Sigmoid colon (tissue), 7 donors: ENCODE measurements around the gene RPA3. TPM values are rescaled to one million over a fixed set of nuclear protein-coding genes. Genes with fewer than 3 reads are reported as not detected.

ENCODE experiments used
- DNase-seq: peaks from one replicate; pipeline ENCODE4 v3.0.0-alpha.2; 2019
- H3K27ac ChIP-seq, 4 donors: fragments of 200-600 bp; sonication (generic); one replicate each; pipeline ENCODE4 v1.5.1; 2016 to 2019; ENCODE audit warnings: mild to moderate bottlenecking in 1 of 4
- H3K27me3 ChIP-seq, 3 donors: fragments of 200-600 bp; sonication (generic); one replicate each; pipeline ENCODE4 v1.5.1; 2019; ENCODE audit warnings: mild to moderate bottlenecking in 1 of 3
- H3K36me3 ChIP-seq, 4 donors: fragments of 200-600 bp; sonication (generic); one replicate each; pipeline ENCODE4 v1.5.1; 2016 to 2019
- H3K4me1 ChIP-seq, 4 donors: fragments of 200-600 bp; sonication (generic); one replicate each; pipeline ENCODE4 v1.5.1; 2017 to 2019
- H3K4me3 ChIP-seq, 4 donors: fragments of 200-600 bp; sonication (generic); one replicate each; pipeline ENCODE4 v1.5.1; 2017 to 2019; ENCODE audit warnings: mild to moderate bottlenecking in 2 of 4, moderate library complexity in 1 of 4
- H3K9me3 ChIP-seq, 4 donors: fragments of 200-600 bp in 3 of 4; sonication (generic) in 3 of 4; one replicate each; pipeline versions ENCODE4 v1.5.1 to v1.6.1; 2013 to 2019
- EP300 ChIP-seq, 4 donors: sonication (generic); formaldehyde crosslinking; IDR thresholded peaks; one replicate each; pipeline ENCODE4 v1.6.1; 2017; ENCODE audit warnings: antibody characterized with exemption in 4 of 4
- POLR2A ChIP-seq, 2 donors: fragments of 450-650 bp; IDR thresholded peaks; one replicate each; pipeline ENCODE4 v1.6.1; 2016; ENCODE audit warnings: antibody characterized with exemption in 2 of 2, mild to moderate bottlenecking in 2 of 2, moderate library complexity in 2 of 2
- POLR2AphosphoS5 ChIP-seq, 4 donors: sonication (generic); formaldehyde crosslinking; IDR thresholded peaks; one replicate each; pipeline ENCODE4 v1.6.1; 2017; ENCODE audit warnings: antibody characterized with exemption in 4 of 4
- WGBS, 2 donors: extraction: QIAGEN DNeasy Blood & Tissue Kit; methylation state at CpG; one replicate each; pipeline ENCODE4 v1.1.7; 2013; 5-methylcytosine and 5-hydroxymethylcytosine counted together
- intact Hi-C: fragments of 100-400 bp; cut with DNase I; formaldehyde crosslinking; loops from one replicate; pipeline ENCODE4 v1.15.1; 2023
- polyA plus RNA-seq, 3 donors: library from polyadenylated mRNA; stranded (reverse); fragments of 200-250 nt; gene quantifications; one replicate each; pipeline ENCODE4 v1.2.3, GENCODE V29; 2013
- total RNA-seq, 4 donors: library from RNA; depleted of rRNA; stranded (reverse); fragments of >200 nt; gene quantifications; one replicate each; pipeline ENCODE4 v1.1.0, GENCODE V29; 2016
- TF ChIP-seq, protein P1 (sequence below), 4 experiments: fragments of 450-650 bp in 3 of 4; fragments of 200-600 bp in 1 of 4; IDR thresholded peaks; one replicate each; pipeline ENCODE4 v1.5.1; 2016 to 2019; ENCODE audit warnings: antibody characterized with exemption in 4 of 4, mild to moderate bottlenecking in 3 of 4, moderate library complexity in 2 of 4
- donor health status: healthy with polysubstance abuse.
- donor health status: Bipolar disorder and iron deficiency.
- donor health status: healthy.

RPA3 gene
- total and polyA plus RNA-seq, 7 donors, result 15.8 to 66.8 (median 30.3) TPM

DNA sequence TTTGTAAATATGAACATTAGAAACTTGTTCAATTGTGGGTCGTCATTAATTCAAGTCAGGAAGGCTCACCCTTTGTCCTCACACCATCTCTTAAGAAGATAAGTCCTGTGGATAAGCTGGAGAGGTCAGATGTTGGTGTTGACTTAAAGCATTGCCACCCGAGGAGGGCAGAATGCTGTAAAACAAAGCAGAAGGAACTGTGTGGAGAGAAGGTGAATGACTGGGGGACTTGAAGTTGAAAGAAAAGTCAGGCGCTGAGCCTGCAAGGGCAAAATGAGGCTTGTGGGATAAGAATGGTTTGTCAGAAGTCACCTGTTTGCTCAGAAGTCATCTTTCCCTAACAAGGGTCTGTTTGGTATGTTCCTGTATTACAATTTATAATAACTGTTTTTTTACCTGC lies 9.1 kb downstream of the RPA3 start:
- H3K36me3 ChIP-seq, result no peaks in the 10 kb centered on the region
- TF ChIP-seq POLR2A (IDR thresholded peaks at IDR 0.05) (no peak), EP300 (IDR thresholded peaks at IDR 0.05) (no peak), POLR2AphosphoS5 (IDR thresholded peaks at IDR 0.05) (no peak)
- TF ChIP-seq, protein P1, sequence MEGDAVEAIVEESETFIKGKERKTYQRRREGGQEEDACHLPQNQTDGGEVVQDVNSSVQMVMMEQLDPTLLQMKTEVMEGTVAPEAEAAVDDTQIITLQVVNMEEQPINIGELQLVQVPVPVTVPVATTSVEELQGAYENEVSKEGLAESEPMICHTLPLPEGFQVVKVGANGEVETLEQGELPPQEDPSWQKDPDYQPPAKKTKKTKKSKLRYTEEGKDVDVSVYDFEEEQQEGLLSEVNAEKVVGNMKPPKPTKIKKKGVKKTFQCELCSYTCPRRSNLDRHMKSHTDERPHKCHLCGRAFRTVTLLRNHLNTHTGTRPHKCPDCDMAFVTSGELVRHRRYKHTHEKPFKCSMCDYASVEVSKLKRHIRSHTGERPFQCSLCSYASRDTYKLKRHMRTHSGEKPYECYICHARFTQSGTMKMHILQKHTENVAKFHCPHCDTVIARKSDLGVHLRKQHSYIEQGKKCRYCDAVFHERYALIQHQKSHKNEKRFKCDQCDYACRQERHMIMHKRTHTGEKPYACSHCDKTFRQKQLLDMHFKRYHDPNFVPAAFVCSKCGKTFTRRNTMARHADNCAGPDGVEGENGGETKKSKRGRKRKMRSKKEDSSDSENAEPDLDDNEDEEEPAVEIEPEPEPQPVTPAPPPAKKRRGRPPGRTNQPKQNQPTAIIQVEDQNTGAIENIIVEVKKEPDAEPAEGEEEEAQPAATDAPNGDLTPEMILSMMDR (IDR thresholded peaks at IDR 0.05), result no peak
- H3K9me3 ChIP-seq, result no peaks in the 10 kb centered on the region
- peaks cover 0 to 39% (median 22%) of the 10 kb centered on the region in 4 donors for H3K4me1 ChIP-seq
- no peak overlapping the region for H3K4me3 ChIP-seq
- WGBS, 2 donors, result 59 to 74% methylated on average over 3 of the region's 3 CpGs
- DNase-seq, result no peak
- intact Hi-C loops, result no loop called here
- no peaks in the 10 kb centered on the region for H3K27me3 ChIP-seq
- no peak overlapping the region for H3K27ac ChIP-seq

DNA sequence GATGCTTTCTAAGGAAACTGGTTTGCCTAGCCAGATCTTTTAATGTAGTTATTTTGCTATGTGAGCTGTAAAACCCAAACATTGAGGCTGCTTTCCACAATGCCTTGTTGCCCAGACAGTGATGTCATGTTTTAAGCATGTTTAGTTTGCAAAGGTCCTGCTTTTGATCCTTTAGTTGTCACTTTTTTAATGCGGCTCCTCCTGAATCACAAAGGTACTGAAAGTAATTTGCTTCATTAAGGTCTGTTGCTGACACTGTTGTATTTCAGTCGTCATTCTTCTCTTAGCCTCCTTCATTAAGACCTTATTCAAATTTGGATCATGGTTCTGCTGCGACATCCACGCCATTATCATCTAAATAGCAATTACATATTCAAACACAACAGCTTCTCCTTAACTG lies 10.6 kb downstream of the RPA3 start:
- H3K9me3 ChIP-seq, result no peaks in the 10 kb centered on the region
- no peak for DNase-seq
- H3K36me3 ChIP-seq, result no peaks in the 10 kb centered on the region
- peak overlapping the region in 1 of 4 donors; percentile 29 for H3K27ac ChIP-seq
- TF ChIP-seq, protein P1 (IDR thresholded peaks at IDR 0.05), result no peak
- TF ChIP-seq POLR2A (IDR thresholded peaks at IDR 0.05) (no peak), EP300 (IDR thresholded peaks at IDR 0.05) (no peak), POLR2AphosphoS5 (IDR thresholded peaks at IDR 0.05) (no peak)
- H3K4me1 ChIP-seq, result peaks cover 0 to 39% (median 22%) of the 10 kb centered on the region in 4 donors
- intact Hi-C loops, result no loop called here
- 87 to 90% methylated on average over 4 of the region's 4 CpGs for WGBS, 2 donors
- no peak overlapping the region for H3K4me3 ChIP-seq
- H3K27me3 ChIP-seq, result no peaks in the 10 kb centered on the region

DNA sequence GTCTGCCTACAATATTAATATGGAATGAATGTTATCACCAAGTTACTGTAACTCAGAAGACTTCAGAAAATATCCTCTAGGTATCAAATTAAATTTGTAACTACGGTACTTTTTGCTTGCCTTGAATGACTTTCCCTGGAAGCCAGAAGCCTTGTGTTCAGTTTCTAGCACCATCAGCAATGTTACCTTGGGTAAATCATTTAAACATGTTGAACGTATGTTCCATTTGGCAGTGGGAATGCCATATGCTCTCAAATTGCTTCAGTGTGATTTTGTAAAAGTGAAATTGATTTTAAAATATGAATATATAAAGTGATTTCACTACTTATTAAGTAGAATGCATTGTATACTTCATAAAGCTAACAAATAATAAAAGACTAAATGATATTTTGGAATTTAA lies 11.2 kb downstream of the RPA3 start:
- no peak for DNase-seq
- Histone ChIP-seq H3K4me1 (peaks cover 0 to 39% (median 22%) of the 10 kb centered on the region in 4 donors), H3K4me3 (no peak overlapping the region), H3K27me3 (no peaks in the 10 kb centered on the region), H3K36me3 (no peaks in the 10 kb centered on the region), H3K9me3 (no peaks in the 10 kb centered on the region), H3K27ac (peak overlapping the region in 1 of 4 donors; percentile 29)
- 58 to 83% methylated on average over 2 of the region's 2 CpGs for WGBS, 2 donors
- intact Hi-C loops, result no loop called here
- no peak for TF ChIP-seq EP300 (IDR thresholded peaks at IDR 0.05)
- TF ChIP-seq, protein P1 (IDR thresholded peaks at IDR 0.05), result no peak
- no peak for TF ChIP-seq POLR2AphosphoS5 (IDR thresholded peaks at IDR 0.05)
- TF ChIP-seq POLR2A (IDR thresholded peaks at IDR 0.05), result no peak

DNA sequence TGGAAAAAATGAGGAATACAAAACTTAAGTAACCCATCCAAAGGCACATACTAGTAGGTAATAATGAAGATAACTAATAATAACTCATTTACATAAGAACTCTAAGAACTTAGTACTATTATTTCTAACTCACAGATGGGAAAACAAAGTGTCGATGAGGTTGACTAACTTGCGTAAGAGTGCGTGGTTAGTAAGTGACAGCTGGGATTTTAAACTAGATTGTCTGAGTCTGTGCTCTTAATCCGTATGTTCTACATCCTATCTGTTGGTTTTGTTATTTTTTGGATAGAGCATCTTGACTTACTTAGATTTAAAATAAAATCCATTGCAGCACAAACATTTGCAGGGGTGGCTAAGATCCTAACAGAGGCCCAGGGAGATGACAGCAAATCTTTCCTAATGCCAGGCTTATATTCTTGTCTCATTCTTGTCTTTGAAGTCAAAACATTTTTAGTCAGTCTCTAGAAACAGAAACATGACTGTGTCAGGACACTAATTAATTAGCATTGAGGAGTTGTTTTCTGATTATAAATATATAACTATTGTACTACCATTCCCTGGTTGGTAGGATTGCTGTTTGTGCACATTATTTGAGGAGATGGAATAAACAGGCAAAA lies 11.7 kb downstream of the RPA3 start:
- DNase-seq, result no peak
- Histone ChIP-seq H3K4me1 (peaks cover 0 to 39% (median 25%) of the 10 kb centered on the region in 4 donors), H3K27me3 (no peaks in the 10 kb centered on the region), H3K4me3 (no peak overlapping the region), H3K36me3 (no peaks in the 10 kb centered on the region), H3K9me3 (no peaks in the 10 kb centered on the region), H3K27ac (peak overlapping the region in 1 of 4 donors; percentile 29)
- 77 to 89% methylated on average over 4 of the region's 4 CpGs for WGBS, 2 donors
- intact Hi-C loops, result no loop called here
- TF ChIP-seq EP300 (IDR thresholded peaks at IDR 0.05) (no peak), POLR2A (IDR thresholded peaks at IDR 0.05) (no peak), POLR2AphosphoS5 (IDR thresholded peaks at IDR 0.05) (no peak)
- TF ChIP-seq, protein P1 (IDR thresholded peaks at IDR 0.05), result no peak

DNA sequence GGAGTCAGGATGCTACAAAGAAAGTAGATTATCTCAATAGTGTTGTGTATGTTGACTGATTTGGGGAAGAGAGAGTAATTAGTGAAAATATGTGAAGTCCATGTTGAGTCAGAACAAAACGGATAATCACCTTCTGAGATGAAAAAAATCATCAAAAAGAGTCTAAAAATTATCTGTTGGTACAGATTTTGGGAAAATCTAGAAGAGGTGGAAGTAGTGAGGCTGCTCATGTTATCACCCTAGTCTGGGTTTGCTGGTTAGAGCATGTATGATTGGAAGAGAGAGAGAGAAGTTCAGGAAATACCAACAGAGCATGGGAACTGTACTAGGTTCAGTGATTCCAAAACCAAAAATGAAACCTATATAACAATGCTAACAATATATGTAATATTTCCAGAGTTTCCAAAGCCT lies 12.3 kb downstream of the RPA3 start:
- no peaks in the 10 kb centered on the region for H3K36me3 ChIP-seq
- H3K9me3 ChIP-seq, result no peaks in the 10 kb centered on the region
- intact Hi-C loops, result no loop called here
- TF ChIP-seq POLR2A (IDR thresholded peaks at IDR 0.05) (no peak), POLR2AphosphoS5 (IDR thresholded peaks at IDR 0.05) (no peak), EP300 (IDR thresholded peaks at IDR 0.05) (no peak)
- TF ChIP-seq, protein P1 (IDR thresholded peaks at IDR 0.05), result no peak
- no peak overlapping the region for H3K4me3 ChIP-seq
- no peak for DNase-seq
- WGBS, 2 donors, result 74 to 80% methylated on average over 1 of the region's 1 CpG
- H3K27ac ChIP-seq, result peak overlapping the region in 1 of 4 donors; percentile 1
- H3K4me1 ChIP-seq, result peaks cover 0 to 44% (median 30%) of the 10 kb centered on the region in 4 donors
- no peaks in the 10 kb centered on the region for H3K27me3 ChIP-seq
